Measurements from ENCODE around the gene UST.

UST gene

GRCh38 chr6:148854096-148854495, 107.3 kb downstream of the UST start:
- H3K9me3 ChIP-seq (ENCODE audit: insufficient read depth, low read depth, low read length), result no peaks in the 10 kb centered on the region
- H3K4me2 ChIP-seq (ENCODE audit: low read depth, low read length, poor library complexity, severe bottlenecking), result no peak overlapping the region
- H3K79me2 ChIP-seq (ENCODE audit: insufficient read depth, low read length), result no peaks in the 10 kb centered on the region
- H4K20me1 ChIP-seq (ENCODE audit: insufficient read depth, low read length, poor library complexity, severe bottlenecking), result no peaks in the 10 kb centered on the region
- H2AFZ ChIP-seq (ENCODE audit: low read length), result no peak overlapping the region
- H3K9ac ChIP-seq (ENCODE audit: low read depth, low read length, poor library complexity, severe bottlenecking), result no peak overlapping the region
- no peaks in the 10 kb centered on the region for H3F3A ChIP-seq (ENCODE audit: low read depth)
- H3K4me3 ChIP-seq (ENCODE audit: low read length, poor library complexity, severe bottlenecking), result no peak overlapping the region
- peaks cover 27% of the 10 kb centered on the region for H3K4me1 ChIP-seq (ENCODE audit: insufficient read depth, low read length, poor library complexity, severe bottlenecking)
- H3K9me2 ChIP-seq (replicated peaks; ENCODE audit: low read depth, low read length), result no peaks in the 10 kb centered on the region
- H3K36me3 ChIP-seq (ENCODE audit: insufficient read depth, low read length), result no peaks in the 10 kb centered on the region
- H3K27me3 ChIP-seq (ENCODE audit: insufficient read depth, low read length, poor library complexity, severe bottlenecking), result no peaks in the 10 kb centered on the region
- TF ChIP-seq EZH2phosphoT487 (IDR thresholded peaks at IDR 0.05; ENCODE audit: borderline replicate concordance) (no peak), CTCF (conservative IDR thresholded peaks at IDR 0.05; ENCODE audit: low read length) (no peak)

- Histone ChIP-seq H2AFZ (ENCODE audit: low read length) (no peak overlapping the region), H3K27me3 (ENCODE audit: insufficient read depth, low read length, poor library complexity, severe bottlenecking) (no peaks in the 10 kb centered on the region), H3K9me3 (ENCODE audit: insufficient read depth, low read depth, low read length) (no peaks in the 10 kb centered on the region), H3K4me2 (ENCODE audit: low read depth, low read length, poor library complexity, severe bottlenecking) (no peak overlapping the region), H3K9ac (ENCODE audit: low read depth, low read length, poor library complexity, severe bottlenecking) (no peak overlapping the region), H4K20me1 (ENCODE audit: insufficient read depth, low read length, poor library complexity, severe bottlenecking) (no peaks in the 10 kb centered on the region), H3K79me2 (ENCODE audit: insufficient read depth, low read length) (no peaks in the 10 kb centered on the region), H3F3A (ENCODE audit: low read depth) (no peaks in the 10 kb centered on the region), H3K4me1 (ENCODE audit: insufficient read depth, low read length, poor library complexity, severe bottlenecking) (peaks cover 25% of the 10 kb centered on the region), H3K4me3 (ENCODE audit: low read length, poor library complexity, severe bottlenecking) (no peak overlapping the region), H3K9me2 (replicated peaks; ENCODE audit: low read depth, low read length) (no peaks in the 10 kb centered on the region), H3K36me3 (ENCODE audit: insufficient read depth, low read length) (no peaks in the 10 kb centered on the region)
- TF ChIP-seq EZH2phosphoT487 (IDR thresholded peaks at IDR 0.05; ENCODE audit: borderline replicate concordance), result no peak
- TF ChIP-seq CTCF (conservative IDR thresholded peaks at IDR 0.05; ENCODE audit: low read length), result no peak
Observed at GRCh38 chr6:148854992-148855391, 108.2 kb downstream of the UST start.

GRCh38 chr6:148855744-148856143, 108.9 kb downstream of the UST start:
- Histone ChIP-seq H3K9ac (ENCODE audit: low read depth, low read length, poor library complexity, severe bottlenecking) (no peak overlapping the region), H2AFZ (ENCODE audit: low read length) (no peak overlapping the region), H3K4me2 (ENCODE audit: low read depth, low read length, poor library complexity, severe bottlenecking) (no peak overlapping the region), H3K27me3 (ENCODE audit: insufficient read depth, low read length, poor library complexity, severe bottlenecking) (no peaks in the 10 kb centered on the region), H3F3A (ENCODE audit: low read depth) (no peaks in the 10 kb centered on the region), H3K79me2 (ENCODE audit: insufficient read depth, low read length) (no peaks in the 10 kb centered on the region), H3K9me2 (replicated peaks; ENCODE audit: low read depth, low read length) (no peaks in the 10 kb centered on the region), H3K4me3 (ENCODE audit: low read length, poor library complexity, severe bottlenecking) (no peak overlapping the region), H3K9me3 (ENCODE audit: insufficient read depth, low read depth, low read length) (no peaks in the 10 kb centered on the region), H4K20me1 (ENCODE audit: insufficient read depth, low read length, poor library complexity, severe bottlenecking) (no peaks in the 10 kb centered on the region), H3K4me1 (ENCODE audit: insufficient read depth, low read length, poor library complexity, severe bottlenecking) (peaks cover 25% of the 10 kb centered on the region), H3K36me3 (ENCODE audit: insufficient read depth, low read length) (no peaks in the 10 kb centered on the region)
- TF ChIP-seq CTCF (conservative IDR thresholded peaks at IDR 0.05; ENCODE audit: low read length) (no peak), EZH2phosphoT487 (IDR thresholded peaks at IDR 0.05; ENCODE audit: borderline replicate concordance) (no peak)

Measured in Loucy (cell line).